Mesothelial cell of epicardium (in vitro differentiated cells): ENCODE measurements around the gene CRNN. TPM values are rescaled to one million over a fixed set of nuclear protein-coding genes. Genes with fewer than 3 reads are reported as not detected.

Source experiments
- DNase-seq, 2 experiments: peaks; one replicate each; pipeline ENCODE4 v3.0.0; 2021; ENCODE audit warnings: low spot score in 2 of 2; ENCODE audit not compliant: unreplicated experiment in 2 of 2
- H3K27ac Mint-ChIP-seq: 2 replicates; pipeline ENCODE4 v1.8.0; 2021; ENCODE audit warnings: mixed read lengths
- H3K27me3 Mint-ChIP-seq: 2 replicates; pipeline ENCODE4 v1.8.0; 2021; ENCODE audit warnings: low read depth, mixed read lengths
- H3K36me3 Mint-ChIP-seq: 2 replicates; pipeline ENCODE4 v1.8.0; 2021; ENCODE audit warnings: mixed read lengths
- H3K4me1 Mint-ChIP-seq: 2 replicates; pipeline ENCODE4 v1.8.0; 2021; ENCODE audit warnings: mixed read lengths
- H3K4me3 Mint-ChIP-seq: 2 replicates; pipeline ENCODE4 v1.8.0; 2021; ENCODE audit warnings: mild to moderate bottlenecking, moderate library complexity, mixed read lengths
- H3K9me3 Mint-ChIP-seq: 2 replicates; pipeline ENCODE4 v1.8.0; 2021; ENCODE audit warnings: mixed read lengths
- total RNA-seq: library from RNA; stranded (reverse); gene quantifications from 3 replicates; pipeline ENCODE4 v1.2.1, GENCODE V29; 2021
- TF ChIP-seq, protein P1 (sequence below): fragments of 200-600 bp; sonication (generic); IDR thresholded peaks from one replicate; pipeline ENCODE4 v1.5.0; 2021; ENCODE audit warnings: antibody characterized with exemption; ENCODE audit not compliant: unreplicated experiment

The CRNN gene
- total RNA-seq, 1 donor from 2014 or later, result not detected

DNA sequence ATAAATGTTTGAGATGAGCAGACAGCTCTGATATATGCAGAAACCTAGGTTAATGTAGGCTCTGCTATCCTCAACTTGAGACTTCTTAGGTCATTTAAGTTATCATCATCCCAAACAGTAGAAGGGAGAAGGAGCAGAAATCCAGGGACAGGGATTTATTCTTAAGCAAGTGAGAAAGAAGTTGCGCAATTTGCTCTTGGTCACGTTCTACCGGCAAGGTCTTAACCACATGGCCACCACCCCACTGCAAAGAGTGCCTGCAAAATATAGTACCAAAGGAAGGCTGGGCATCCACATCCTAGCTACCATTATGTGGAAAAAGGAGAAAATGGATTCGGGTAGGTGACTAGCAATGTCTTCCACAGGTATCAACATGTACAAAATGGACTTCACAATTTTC is 25.2 kb downstream of the CRNN start:
- H3K9me3 Mint-ChIP-seq, result peaks cover 82% of the 10 kb centered on the region
- no peaks in the 10 kb centered on the region for H3K36me3 Mint-ChIP-seq
- H3K4me3 Mint-ChIP-seq, result no peak overlapping the region
- no peaks in the 10 kb centered on the region for H3K4me1 Mint-ChIP-seq
- TF ChIP-seq, protein P1, sequence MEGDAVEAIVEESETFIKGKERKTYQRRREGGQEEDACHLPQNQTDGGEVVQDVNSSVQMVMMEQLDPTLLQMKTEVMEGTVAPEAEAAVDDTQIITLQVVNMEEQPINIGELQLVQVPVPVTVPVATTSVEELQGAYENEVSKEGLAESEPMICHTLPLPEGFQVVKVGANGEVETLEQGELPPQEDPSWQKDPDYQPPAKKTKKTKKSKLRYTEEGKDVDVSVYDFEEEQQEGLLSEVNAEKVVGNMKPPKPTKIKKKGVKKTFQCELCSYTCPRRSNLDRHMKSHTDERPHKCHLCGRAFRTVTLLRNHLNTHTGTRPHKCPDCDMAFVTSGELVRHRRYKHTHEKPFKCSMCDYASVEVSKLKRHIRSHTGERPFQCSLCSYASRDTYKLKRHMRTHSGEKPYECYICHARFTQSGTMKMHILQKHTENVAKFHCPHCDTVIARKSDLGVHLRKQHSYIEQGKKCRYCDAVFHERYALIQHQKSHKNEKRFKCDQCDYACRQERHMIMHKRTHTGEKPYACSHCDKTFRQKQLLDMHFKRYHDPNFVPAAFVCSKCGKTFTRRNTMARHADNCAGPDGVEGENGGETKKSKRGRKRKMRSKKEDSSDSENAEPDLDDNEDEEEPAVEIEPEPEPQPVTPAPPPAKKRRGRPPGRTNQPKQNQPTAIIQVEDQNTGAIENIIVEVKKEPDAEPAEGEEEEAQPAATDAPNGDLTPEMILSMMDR, result no peak
- H3K27me3 Mint-ChIP-seq, result no peaks in the 10 kb centered on the region
- no peak for DNase-seq
- no peak overlapping the region for H3K27ac Mint-ChIP-seq

DNA sequence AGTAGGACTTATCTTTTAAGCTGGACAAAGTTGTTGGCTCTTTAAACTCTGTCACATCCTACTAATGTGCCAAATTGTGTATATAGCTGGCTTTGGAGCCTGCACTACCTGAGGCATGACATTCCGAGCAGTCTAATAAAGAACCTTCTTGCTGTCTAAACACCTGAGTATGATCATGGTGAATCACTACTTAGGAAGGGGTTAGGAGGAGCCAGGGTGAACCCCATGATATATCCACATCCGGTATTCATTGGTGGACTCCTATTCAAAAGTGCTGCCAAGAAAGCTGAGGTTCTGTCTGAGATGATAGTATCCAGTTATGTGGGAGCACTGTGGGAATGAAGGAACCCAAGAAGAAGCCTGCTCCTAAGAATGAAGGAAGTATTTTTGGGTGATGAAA is 27.1 kb downstream of the CRNN start:
- Mint-ChIP-seq H3K27ac (no peak overlapping the region), H3K27me3 (no peaks in the 10 kb centered on the region), H3K9me3 (peaks cover 80% of the 10 kb centered on the region), H3K4me3 (no peak overlapping the region), H3K36me3 (no peaks in the 10 kb centered on the region), H3K4me1 (no peaks in the 10 kb centered on the region)
- TF ChIP-seq, protein P1, result no peak
- no peak for DNase-seq

DNA sequence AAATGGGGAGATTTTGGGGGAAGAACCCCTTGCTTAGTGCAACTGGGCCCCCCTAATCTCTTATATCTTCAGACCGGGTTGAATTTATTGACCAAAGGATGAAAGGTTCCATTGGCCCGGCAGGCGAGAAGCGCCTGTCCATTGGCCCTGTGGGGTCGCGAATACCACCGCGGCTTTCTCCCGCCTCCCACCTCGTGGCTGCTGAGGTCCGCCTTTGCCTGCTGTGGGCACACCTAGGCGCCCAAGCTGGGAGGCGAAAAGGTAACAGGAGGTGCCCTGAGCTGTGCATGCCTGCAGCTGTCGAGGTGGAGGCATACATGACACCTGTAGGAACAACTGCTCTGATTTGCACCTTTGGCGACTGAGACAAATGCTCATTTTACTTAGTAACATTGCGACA is 33.1 kb downstream of the CRNN start:
- peaks cover 77% of the 10 kb centered on the region for H3K9me3 Mint-ChIP-seq
- H3K27ac Mint-ChIP-seq, result no peak overlapping the region
- no peak overlapping the region for H3K4me3 Mint-ChIP-seq
- TF ChIP-seq, protein P1, result no peak
- no peak for DNase-seq
- H3K27me3 Mint-ChIP-seq, result no peaks in the 10 kb centered on the region
- H3K4me1 Mint-ChIP-seq, result no peaks in the 10 kb centered on the region
- H3K36me3 Mint-ChIP-seq, result peaks cover 4% of the 10 kb centered on the region

DNA sequence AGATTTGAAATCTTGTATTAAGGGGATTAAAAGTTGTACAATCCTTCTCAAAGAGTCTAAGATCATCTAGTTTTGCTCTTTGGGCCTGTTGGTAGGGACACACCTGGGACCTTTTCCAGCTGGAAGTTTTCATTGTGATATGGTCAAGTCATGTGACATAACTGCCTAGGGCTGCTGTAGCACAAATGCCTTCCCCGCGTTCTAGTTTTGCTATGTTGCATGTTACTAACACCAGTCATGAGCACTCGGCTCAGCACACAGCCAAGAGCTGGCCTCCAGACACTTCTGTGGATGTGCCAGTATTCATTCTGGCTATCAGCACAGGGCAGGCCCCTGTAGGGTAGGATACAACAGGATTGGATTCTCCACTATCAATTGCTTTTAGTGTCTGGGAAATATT is 39.6 kb downstream of the CRNN start:
- Mint-ChIP-seq H3K36me3 (peaks cover 1% of the 10 kb centered on the region), H3K27ac (no peak overlapping the region), H3K9me3 (peaks cover 76% of the 10 kb centered on the region), H3K4me3 (no peak overlapping the region), H3K4me1 (no peaks in the 10 kb centered on the region), H3K27me3 (no peaks in the 10 kb centered on the region)
- TF ChIP-seq, protein P1, result no peak
- DNase-seq, result no peak

DNA sequence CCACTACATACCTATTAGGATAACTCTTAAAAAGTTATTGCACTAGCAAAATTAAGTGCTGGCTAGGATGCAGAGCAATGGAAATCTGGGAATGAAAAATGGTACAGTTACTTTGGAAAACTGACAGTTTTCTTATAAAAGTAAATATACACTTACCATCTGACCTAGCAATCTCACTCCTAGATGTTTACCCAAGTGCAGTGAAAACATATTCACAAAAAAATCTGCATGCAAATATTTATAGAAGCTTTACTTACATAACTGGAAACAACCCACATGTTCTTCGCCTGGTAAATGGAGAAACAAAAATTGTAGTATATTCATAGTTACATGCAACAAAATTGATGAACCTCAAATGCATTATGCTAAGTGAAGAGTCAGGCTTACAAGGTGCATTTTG is 41.4 kb downstream of the CRNN start:
- H3K9me3 Mint-ChIP-seq, result peaks cover 78% of the 10 kb centered on the region

DNA sequence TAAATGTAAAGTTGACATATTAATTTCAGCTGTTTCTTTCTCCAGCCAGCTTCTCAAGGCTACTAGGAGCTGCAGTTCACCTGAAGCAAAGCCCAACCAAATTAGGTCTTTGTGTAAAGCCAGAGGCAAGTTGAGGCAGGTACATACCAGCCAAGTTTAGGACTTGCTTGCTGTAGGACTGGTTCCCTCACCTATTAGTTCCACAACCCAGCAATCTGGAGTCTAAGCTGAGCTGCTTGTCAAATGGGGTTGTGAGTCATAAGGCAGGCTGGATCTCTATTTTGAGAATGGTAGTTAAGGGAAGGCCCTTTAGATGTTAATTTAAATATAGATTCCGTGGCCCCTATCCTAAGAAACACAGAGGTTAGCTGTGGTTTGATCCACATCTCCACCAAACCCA is 46.6 kb downstream of the CRNN start:
- TF ChIP-seq, protein P1, result no peak
- Mint-ChIP-seq H3K36me3 (no peaks in the 10 kb centered on the region), H3K4me1 (no peaks in the 10 kb centered on the region), H3K9me3 (peaks cover 81% of the 10 kb centered on the region), H3K27me3 (no peaks in the 10 kb centered on the region), H3K27ac (no peak overlapping the region), H3K4me3 (no peak overlapping the region)
- DNase-seq, result no peak

More for the DNA sequence above, 41.4 kb downstream of the CRNN start:
- no peak for DNase-seq
- Mint-ChIP-seq H3K27ac (no peak overlapping the region), H3K27me3 (no peaks in the 10 kb centered on the region), H3K4me1 (no peaks in the 10 kb centered on the region), H3K36me3 (no peaks in the 10 kb centered on the region), H3K4me3 (no peak overlapping the region)
- TF ChIP-seq, protein P1, result no peak
